HFF-Myc (cell line): ENCODE results near the gene ISOC2.
"Not testable (repeated sequence)": the region's sequence is repeated elsewhere in the genome, so short reads cannot be mapped to it uniquely, and the experiment has no call there.

Experiments used
- DNase-seq: peaks from one replicate; pipeline ENCODE4 v3.0.0-alpha.2; 2011; ENCODE audit warnings: low read depth; ENCODE audit errors: extremely low read depth
- H3K4me3 ChIP-seq: replicated peaks from 2 replicates; pipeline ENCODE4 v1.5.1; 2011; ENCODE audit warnings: low read depth, mild to moderate bottlenecking, control low read depth, low read length
- TF ChIP-seq, protein P1 (sequence below): IDR thresholded peaks from 2 replicates; pipeline ENCODE4 v1.5.1; 2012; ENCODE audit warnings: mild to moderate bottlenecking, low read depth, low read length, control low read depth; ENCODE audit errors: missing control alignments

Gene ISOC2

DNA sequence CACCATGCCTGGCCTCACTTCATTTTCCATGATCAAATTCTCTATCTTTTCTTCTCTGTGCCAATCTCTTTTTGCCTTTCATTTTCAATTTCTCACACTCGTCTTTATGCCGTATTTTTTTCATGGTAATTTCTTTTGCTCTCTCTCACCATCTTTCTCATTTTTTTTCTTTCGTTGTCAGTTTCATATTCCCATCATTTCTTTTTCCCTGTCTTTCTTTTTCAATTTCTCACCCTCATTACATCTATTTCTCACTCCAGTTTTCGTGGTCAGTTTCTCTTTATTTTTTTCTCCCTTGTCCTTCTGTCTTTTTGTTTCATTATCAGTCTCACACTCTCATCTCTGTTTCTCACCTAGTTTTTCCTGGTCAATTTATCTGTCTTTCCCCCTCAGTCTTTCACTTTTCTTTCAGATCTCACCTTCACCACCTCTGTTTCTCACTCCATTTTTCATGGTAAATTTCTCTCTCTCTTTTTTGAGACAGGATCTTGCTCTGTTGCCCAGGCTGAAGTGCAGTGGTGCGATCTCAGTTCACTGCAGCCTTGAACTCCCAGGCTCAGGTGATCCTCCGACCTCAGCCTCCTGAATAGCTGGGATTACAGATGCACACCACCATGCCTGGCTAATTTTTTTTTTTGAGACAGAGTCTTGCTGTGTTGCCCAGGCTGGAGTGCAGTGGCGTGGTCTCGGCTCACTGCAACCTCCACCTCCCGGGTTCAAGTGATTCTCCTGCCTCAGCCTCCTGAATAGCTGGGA lies 40.9 kb upstream of the ISOC2 start:
- no peak overlapping the region for H3K4me3 ChIP-seq
- no peak for DNase-seq
- TF ChIP-seq, protein P1, sequence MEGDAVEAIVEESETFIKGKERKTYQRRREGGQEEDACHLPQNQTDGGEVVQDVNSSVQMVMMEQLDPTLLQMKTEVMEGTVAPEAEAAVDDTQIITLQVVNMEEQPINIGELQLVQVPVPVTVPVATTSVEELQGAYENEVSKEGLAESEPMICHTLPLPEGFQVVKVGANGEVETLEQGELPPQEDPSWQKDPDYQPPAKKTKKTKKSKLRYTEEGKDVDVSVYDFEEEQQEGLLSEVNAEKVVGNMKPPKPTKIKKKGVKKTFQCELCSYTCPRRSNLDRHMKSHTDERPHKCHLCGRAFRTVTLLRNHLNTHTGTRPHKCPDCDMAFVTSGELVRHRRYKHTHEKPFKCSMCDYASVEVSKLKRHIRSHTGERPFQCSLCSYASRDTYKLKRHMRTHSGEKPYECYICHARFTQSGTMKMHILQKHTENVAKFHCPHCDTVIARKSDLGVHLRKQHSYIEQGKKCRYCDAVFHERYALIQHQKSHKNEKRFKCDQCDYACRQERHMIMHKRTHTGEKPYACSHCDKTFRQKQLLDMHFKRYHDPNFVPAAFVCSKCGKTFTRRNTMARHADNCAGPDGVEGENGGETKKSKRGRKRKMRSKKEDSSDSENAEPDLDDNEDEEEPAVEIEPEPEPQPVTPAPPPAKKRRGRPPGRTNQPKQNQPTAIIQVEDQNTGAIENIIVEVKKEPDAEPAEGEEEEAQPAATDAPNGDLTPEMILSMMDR = no peak

DNA sequence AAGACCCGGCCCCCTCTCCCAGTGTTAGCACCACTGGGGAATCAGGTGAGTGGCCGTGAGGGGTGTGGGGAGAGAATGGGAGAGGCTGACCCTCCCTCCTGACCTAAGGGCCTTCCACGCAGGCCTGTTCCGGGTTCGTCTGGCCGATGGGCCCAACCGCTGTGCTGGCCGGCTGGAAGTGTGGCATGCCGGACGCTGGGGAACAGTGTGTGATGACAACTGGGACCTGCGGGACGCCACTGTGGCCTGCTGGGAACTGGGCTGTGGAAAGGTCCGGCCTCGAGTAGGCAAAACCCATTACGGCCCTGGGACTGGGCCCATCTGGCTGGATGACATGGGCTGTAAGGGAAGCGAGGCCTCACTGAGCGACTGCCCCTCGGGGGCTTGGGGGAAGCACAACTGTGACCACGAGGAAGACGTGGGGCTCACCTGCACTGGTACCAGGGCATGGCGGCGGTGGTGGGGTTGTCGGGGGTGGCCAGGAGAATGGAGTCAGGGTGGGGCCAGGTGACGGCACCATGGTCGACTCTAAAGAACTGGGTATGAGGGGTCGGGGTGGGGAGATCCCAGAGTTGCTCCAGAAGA lies 39.0 kb upstream of the ISOC2 start:
- TF ChIP-seq, protein P1 = no peak

DNA sequence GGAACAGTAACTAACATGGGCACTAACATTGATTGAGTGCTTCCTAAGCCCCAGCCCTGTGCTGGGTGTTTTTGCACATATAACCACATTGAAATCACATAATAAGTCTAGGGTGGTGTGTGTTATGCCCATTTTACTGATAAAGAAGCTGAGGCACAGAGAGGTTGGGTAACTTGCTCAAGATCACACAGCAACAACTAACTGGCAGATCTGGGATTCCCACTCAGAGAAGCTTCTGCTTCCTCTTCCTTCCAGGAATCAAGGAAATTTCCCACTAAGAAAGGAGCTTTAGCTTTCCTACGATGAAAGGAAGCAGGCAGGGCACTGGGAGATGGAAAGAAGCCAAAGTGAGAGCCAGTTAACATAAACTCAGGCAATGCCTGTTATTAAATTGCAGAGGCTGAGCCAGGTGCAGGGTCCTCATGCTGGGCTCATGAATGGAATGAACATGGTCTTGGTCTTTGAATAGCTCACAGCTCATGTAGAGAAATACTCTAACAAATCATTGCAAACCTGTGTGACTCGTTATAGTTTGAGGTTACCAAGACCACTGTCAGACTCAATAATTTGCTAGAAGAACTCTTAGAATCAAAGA lies 36.9 kb upstream of the ISOC2 start:
- no peak for DNase-seq
- TF ChIP-seq, protein P1 = no peak

More for the DNA sequence above, 39.0 kb upstream of the ISOC2 start:
- H3K4me3 ChIP-seq = no peak overlapping the region
- DNase-seq = no peak

DNA sequence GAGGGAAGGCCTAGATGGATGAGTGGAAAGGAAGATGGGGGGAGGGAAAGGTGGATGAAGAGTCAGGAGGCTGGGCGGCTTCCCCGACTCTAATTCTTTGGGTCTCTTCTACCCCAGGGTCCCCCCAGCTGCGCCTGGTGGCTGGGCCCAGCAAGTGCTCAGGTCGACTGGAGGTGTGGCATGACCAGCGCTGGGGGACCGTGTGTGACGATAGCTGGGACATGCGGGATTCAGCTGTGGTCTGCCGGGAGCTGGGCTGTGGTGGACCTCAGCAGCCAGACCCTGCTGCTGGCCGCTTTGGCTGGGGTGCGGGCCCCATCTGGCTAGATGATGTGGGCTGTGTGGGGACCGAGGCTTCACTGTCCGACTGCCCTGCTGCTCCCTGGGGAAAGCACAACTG lies 36.3 kb upstream of the ISOC2 start:
- no peak for DNase-seq
- TF ChIP-seq, protein P1 = no peak
- no peak overlapping the region for H3K4me3 ChIP-seq

More for the DNA sequence above, 36.9 kb upstream of the ISOC2 start:
- no peak overlapping the region for H3K4me3 ChIP-seq

DNA sequence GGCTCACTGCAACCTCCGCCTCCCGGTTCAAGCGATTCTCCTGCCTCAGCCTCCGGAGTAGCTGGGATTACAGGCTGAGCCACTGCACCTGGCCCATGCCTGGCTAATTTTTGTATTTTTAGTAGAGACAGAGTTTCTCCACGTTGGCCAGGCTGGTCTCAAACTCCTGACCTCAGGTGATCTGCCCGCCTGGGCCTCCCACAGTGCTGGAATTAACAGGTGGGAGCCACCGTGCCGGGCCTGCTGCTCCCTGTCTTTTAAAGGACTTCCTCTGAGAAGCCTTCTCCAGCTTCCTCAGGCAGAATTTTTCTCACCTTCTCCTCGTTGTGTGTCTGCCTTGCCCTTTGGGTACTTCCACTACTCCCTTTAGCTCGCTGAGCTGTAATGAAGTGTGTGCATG lies 35.4 kb upstream of the ISOC2 start:
- not testable (repeated sequence) for H3K4me3 ChIP-seq

DNA sequence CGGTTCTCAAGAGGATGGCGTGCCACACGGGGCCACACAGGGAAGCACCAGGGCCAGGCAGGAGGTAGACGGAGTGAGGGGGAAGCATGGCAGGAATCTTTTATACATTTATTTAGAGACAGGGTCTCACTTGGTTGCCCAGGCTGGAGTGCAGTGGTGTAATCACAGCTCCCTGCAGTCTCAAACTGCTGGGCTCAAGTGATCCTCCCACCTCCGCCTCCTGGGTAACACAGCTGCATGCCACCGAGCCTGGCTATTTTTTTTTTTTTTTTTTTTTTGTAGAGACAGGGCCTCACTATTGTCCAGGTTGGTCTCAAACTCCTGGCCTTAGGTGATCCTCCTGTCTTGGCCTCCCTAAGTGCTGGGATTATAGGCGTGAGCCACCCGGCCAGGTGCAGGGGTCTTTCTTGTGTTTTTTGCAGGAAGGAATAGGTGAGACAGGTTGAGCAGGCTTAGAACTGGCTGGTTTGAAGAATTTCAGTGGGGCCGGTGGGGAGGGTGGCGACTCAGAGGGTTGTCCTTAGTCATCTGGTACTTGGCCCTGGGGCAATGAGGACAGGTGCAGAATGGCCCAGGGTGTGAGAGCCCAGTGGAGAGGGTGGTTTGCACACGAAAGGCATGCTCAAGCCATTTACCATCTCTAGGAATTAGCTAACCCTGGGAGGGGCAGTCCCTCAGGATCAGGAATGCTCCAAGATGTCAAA lies 34.4 kb upstream of the ISOC2 start:
- DNase-seq = no peak
- TF ChIP-seq, protein P1 = no peak
- no peak overlapping the region for H3K4me3 ChIP-seq

More for the DNA sequence above, 35.4 kb upstream of the ISOC2 start:
- not testable (repeated sequence) for DNase-seq

DNA sequence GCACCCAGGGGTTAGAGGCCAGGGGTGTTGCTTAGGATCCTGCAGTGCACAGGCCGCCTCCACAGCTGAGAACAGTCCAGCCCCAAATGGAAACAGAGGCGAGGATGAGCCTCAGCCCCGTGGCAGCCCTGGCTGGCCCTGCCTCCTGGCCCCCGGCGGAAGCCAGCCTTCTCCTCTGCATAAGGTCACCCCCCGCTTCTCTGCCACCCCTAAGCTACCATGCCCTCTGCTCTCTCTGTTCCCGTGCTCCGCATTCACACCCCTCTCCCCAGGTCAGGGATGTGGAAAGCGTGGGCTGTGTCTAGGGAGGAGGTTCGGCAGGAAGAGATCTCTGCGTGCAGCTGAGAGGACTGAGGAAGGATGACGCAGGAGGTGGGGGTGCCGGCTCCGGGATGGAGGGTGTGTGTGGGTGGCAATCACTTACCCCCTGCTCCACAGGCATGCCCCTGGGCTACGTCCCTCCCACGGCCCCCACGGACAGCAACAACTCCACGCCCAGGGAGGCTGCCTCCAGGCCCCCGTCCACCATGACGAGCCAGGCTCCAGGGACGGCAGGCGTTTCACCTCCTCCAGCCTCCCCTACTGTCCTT lies 32.8 kb upstream of the ISOC2 start:
- TF ChIP-seq, protein P1 = no peak
- no peak overlapping the region for H3K4me3 ChIP-seq
- no peak for DNase-seq
